Hepatocyte (in vitro differentiated cells): ENCODE data around the gene CEP85.

Source experiments
- CTCF ChIP-seq: fragments of 200-600 bp; sonication (generic); IDR thresholded peaks from 2 replicates; pipeline ENCODE4 v1.5.1; 2016; ENCODE audit warnings: antibody characterized with exemption, mild to moderate bottlenecking; ENCODE audit not compliant: poor library complexity
- EZH2phosphoT487 ChIP-seq: fragments of 200-600 bp; sonication (generic); IDR thresholded peaks from one replicate; pipeline ENCODE4 v1.6.1; 2018; ENCODE audit warnings: antibody characterized with exemption, mild to moderate bottlenecking, low read depth, moderate library complexity; ENCODE audit not compliant: unreplicated experiment, severe bottlenecking

GRCh38 chr1:26200413-26200812, 33.6 kb upstream of the CEP85 start:
- TF ChIP-seq CTCF: no peak
- TF ChIP-seq EZH2phosphoT487: no peak
